Neural cell (in vitro differentiated cells): ENCODE results near the gene ADCY5.

ENCODE experiments used
- CTCF ChIP-seq: fragments of 450-650 bp; IDR thresholded peaks from 2 replicates; pipeline ENCODE4 v1.5.1; 2014; ENCODE audit warnings: antibody characterized with exemption, mild to moderate bottlenecking, moderate library complexity; ENCODE audit not compliant: poor library complexity, severe bottlenecking
- EZH2 ChIP-seq: fragments of 200-600, 300-800 bp; shearing (Covaris generic), sonication (generic); IDR thresholded peaks from 2 replicates; pipeline ENCODE4 v1.6.1; 2014; ENCODE audit warnings: antibody characterized with exemption, low read length, borderline replicate concordance, mild to moderate bottlenecking; ENCODE audit not compliant: insufficient read depth, poor library complexity, severe bottlenecking
- POLR2AphosphoS5 ChIP-seq: IDR thresholded peaks from 2 replicates; pipeline ENCODE4 v1.6.1; 2012
- RAD21 ChIP-seq: fragments of 450-650 bp; conservative IDR thresholded peaks from 2 replicates; pipeline ENCODE4 v1.6.1; 2014; ENCODE audit warnings: antibody characterized with exemption, mild to moderate bottlenecking, moderate library complexity
- TAF1 ChIP-seq: IDR thresholded peaks from 2 replicates; pipeline ENCODE4 v1.6.1; 2012; ENCODE audit warnings: low read depth

DNA sequence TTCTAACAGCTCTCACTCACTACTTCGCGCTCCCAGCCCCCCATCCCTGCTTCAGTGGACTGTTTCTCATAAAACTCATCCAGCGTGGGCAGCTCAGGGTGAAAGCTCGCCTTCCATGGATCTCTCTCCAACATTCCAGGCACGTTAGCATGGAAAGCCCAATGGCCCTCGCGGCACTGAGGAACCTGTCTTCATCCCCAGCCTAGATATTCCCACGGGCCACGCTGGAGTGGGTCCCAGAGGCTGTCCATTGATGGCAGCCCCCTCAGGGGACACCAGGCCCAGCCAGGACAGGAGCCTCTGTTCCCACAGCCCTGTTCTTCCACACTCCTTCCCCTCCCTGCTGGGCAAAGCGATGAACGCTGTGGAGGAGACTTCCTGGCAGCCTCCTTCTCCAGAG is 126.0 kb downstream of the ADCY5 start:
- TF ChIP-seq CTCF (no peak), POLR2AphosphoS5 (no peak), EZH2 (no peak), TAF1 (no peak), RAD21 (no peak)
